Stimulated activated CD4-positive, alpha-beta T cell treated with anti-CD3 and anti-CD28 coated beads, TNF-alpha, amount 100 ng/mL, for 48 hours (primary cell): ENCODE measurements around the gene ZYX.
"Not testable (repeated sequence)": the region's sequence is repeated elsewhere in the genome, so short reads cannot be mapped to it uniquely, and the experiment has no call there.

ENCODE experiments used
- DNase-seq, 3 donors: peaks; one replicate each; pipeline ENCODE4 v3.0.0-alpha.2; 2020; ENCODE audit warnings: low read depth in 3 of 3

The ZYX gene

GRCh38 chr7:143384661-143385631 is 3.8 kb downstream of the ZYX start:
- DNase-seq: no peak

- DNase-seq: no peak
These were observed 5.0 kb downstream of the ZYX start for GRCh38 chr7:143385891-143386781.

DNA sequence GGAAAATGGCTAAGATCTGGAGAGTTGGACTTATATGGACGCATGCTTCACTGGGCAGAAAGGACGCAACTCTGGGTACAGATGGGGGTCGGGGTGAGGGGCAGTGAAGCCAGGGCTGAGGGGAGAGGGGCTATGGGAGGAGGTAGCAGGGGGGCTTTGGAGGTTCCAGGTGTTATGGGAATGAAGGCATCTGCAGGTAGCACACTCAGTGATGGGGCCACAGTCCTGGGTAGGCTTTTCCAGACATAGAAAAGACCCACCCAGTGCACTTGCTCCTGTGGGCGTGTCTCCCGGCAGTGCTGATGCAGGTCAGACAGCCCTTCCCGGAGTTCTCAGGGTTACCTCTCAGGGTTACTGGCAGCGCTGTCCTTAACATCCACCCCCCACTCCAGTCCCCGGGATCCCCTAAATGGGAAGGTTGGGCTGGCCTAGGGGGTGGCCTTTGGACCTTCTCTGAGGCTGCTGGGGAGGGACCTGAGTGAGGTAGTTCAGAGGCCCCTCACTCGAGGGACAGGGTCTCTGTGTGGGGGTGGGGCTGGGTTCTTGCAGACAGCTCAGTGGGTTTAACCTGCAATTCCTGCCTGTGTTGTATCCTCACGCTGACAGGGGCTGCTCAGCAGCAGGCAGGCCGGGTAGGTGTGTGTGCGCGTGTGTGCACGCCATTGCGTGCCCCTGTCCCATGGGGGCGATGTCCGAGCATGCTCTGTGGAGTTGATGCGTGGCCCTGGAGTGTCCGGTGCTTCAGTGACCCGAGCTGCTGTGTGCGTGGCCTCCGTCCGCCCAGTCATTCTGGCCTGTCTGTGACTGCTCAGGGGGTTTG is 6.2 kb downstream of the ZYX start:
- no peak for DNase-seq

DNA sequence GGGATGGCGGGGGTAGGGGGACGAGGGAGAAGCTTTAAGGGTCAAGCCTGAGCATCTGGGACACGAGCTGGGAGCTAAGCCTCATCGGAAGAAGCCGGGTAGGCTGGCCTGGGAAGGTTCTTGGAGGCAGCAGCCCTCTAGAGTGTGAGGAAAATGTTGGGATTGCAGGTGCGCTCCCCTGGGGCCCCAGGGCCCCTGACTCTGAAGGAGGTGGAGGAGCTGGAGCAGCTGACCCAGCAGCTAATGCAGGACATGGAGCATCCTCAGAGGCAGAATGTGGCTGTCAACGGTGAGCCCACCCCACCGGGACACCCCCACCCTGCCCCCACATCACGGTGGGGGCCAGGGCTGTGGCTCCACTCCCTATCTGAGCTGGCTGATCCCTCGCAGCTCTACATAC is 6.9 kb downstream of the ZYX start:
- DNase-seq: no peak

GRCh38 chr7:143388491-143389101 is 7.5 kb downstream of the ZYX start:
- DNase-seq: no peak

GRCh38 chr7:143389316-143390103 is 8.4 kb downstream of the ZYX start:
- DNase-seq: no peak

DNA sequence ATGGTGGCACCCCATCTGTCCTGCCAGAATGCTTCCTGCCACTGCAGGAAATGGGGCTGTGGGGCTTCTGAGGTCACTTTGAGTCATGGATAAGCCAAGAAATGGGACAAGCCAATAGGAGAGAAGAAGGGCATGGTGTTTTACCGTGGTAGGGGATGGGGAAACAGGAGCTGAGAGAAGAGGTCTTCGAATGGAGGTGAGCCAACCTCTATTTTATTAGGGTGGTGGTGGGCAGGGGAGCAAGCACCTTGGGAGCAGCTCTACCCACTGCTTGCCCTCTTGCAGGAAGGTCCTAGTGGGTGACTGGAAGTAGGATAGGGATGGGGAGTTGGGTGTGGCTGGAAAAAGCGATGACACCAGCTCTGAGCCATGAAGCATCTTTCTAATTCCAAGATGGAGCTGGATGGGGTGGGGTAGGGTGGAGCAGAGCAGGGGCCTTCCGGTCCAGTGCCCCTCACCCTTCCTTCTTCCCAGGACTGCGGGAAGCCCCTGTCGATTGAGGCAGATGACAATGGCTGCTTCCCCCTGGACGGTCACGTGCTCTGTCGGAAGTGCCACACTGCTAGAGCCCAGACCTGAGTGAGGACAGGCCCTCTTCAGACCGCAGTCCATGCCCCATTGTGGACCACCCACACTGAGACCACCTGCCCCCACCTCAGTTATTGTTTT is 9.1 kb downstream of the ZYX start:
- no peak for DNase-seq

DNA sequence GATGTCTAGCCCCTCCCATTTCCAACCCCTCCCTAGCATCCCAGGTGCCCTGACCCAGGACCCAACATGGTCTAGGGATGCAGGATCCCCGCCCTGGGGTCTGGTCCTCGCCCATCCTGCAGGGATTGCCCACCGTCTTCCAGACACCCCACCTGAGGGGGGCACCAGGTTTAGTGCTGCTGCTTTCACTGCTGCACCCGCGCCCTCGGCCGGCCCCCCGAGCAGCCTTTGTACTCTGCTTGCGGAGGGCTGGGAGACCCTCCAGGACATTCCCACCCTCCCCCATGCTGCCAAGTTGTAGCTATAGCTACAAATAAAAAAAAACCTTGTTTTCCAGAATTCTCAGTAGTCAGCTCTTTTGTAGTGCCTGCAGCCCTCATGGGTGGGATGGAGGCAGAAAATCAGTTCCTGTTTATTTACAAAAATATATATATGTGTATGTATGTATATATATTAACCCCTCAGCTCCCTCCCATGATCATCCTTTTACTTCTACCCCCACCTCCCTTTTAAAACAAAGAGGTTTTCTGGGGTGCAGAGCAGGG is 9.7 kb downstream of the ZYX start:
- DNase-seq: no peak

GRCh38 chr7:143391462-143392404 is 10.6 kb downstream of the ZYX start:
- DNase-seq: no peak

- DNase-seq: not testable (repeated sequence)
These were observed 11.3 kb downstream of the ZYX start for GRCh38 chr7:143392427-143392826.

DNA sequence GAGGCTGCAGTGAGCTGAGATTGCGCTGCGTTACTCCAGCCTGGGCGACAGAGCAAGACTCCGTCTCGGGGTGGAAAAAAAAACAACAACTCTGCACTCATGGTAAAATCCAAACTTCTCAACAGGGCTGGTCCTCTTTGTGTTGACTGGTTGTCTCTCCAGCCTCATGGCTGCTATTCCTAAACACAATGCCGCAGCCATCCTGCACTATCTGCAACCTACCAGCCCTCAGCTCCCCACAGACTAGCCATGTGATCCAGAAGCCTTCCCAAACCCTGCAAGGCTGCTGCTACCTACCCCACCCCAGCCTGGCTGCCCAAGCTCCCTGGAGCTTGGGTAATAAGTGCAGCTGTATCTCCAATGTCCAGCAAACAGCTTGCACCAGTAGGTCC is 11.7 kb downstream of the ZYX start:
- no peak for DNase-seq

GRCh38 chr7:143393267-143394041 is 12.3 kb downstream of the ZYX start:
- DNase-seq: no peak

- no peak for DNase-seq
These were observed 12.9 kb downstream of the ZYX start for GRCh38 chr7:143394068-143394467.

- DNase-seq: no peak
These were observed 13.6 kb downstream of the ZYX start for GRCh38 chr7:143394777-143395176.

- no peak for DNase-seq
These were observed 14.3 kb downstream of the ZYX start for GRCh38 chr7:143395187-143396149.

- DNase-seq: no peak
These were observed 15.0 kb downstream of the ZYX start for GRCh38 chr7:143396182-143396581.
